Vagina (tissue), 2 donors: Measurements from ENCODE around the gene ADD1. TPM values are rescaled to one million over a fixed set of nuclear protein-coding genes. Genes with fewer than 3 reads are reported as not detected.

Experiments used
- DNase-seq, 2 donors: peaks; one replicate each; pipeline ENCODE4 v3.0.0-alpha.2; 2017; ENCODE audit errors: extremely low spot score in 2 of 2
- H3K27ac ChIP-seq: fragments of 200-600 bp; sonication (generic); one replicate; pipeline ENCODE4 v1.5.1; 2019
- H3K27me3 ChIP-seq: fragments of 200-600 bp; sonication (generic); one replicate; pipeline ENCODE4 v1.5.1; 2019
- H3K36me3 ChIP-seq, 2 donors: fragments of 200-600 bp; sonication (generic); one replicate each; pipeline ENCODE4 v1.5.1; 2017 to 2019
- H3K4me1 ChIP-seq: fragments of 200-600 bp; sonication (generic); one replicate; pipeline ENCODE4 v1.5.1; 2019
- H3K4me3 ChIP-seq, 2 donors: fragments of 200-600 bp; sonication (generic); 1 replicate in 1 of 2; 2 replicates in 1 of 2; pipeline ENCODE4 v1.5.1; 2016 to 2019
- H3K9me3 ChIP-seq: fragments of 200-600 bp; sonication (generic); one replicate; pipeline ENCODE4 v1.5.1; 2019
- CTCF ChIP-seq, 3 experiments: fragments of 450-650 bp in 2 of 3; fragments of 200-600 bp in 1 of 3; sonication (generic) in 1 of 3; IDR thresholded peaks; one replicate each; pipeline ENCODE4 v1.5.1; 2017 to 2019; ENCODE audit warnings: antibody characterized with exemption in 3 of 3, mild to moderate bottlenecking in 2 of 3, moderate library complexity in 2 of 3
- POLR2A ChIP-seq, 2 donors: fragments of 450-650 bp; IDR thresholded peaks; one replicate each; pipeline ENCODE4 v1.6.1; 2017; ENCODE audit warnings: antibody characterized with exemption in 2 of 2, mild to moderate bottlenecking in 2 of 2, moderate library complexity in 2 of 2
- POLR2AphosphoS5 ChIP-seq, 2 donors: sonication (generic); formaldehyde crosslinking; IDR thresholded peaks; one replicate each; pipeline ENCODE4 v1.9.0; 2017; ENCODE audit warnings: antibody characterized with exemption in 2 of 2, mild to moderate bottlenecking in 2 of 2, low read depth in 1 of 2; ENCODE audit not compliant: insufficient read depth in 1 of 2
- intact Hi-C: fragments of 100-400 bp; cut with DNase I; formaldehyde crosslinking; loops from one replicate; pipeline ENCODE4 v1.15.1; 2023
- total RNA-seq: library from RNA; depleted of rRNA; stranded (reverse); fragments of >200 nt; gene quantifications from one replicate; pipeline ENCODE4 v1.2.3, GENCODE V29; 2016

The ADD1 gene
- total RNA-seq, 1 donor from 2014 or later, result 228 TPM

- intact Hi-C loops, result no loop called here
- H3K27me3 ChIP-seq, result no peaks in the 10 kb centered on the region
- H3K36me3 ChIP-seq, result peaks cover 0 to 36% of the 10 kb centered on the region in 2 donors
- no peak for DNase-seq
- TF ChIP-seq POLR2A (IDR thresholded peaks at IDR 0.05) (no peak), CTCF (IDR thresholded peaks at IDR 0.05) (no peak)
- no peak overlapping the region for H3K4me3 ChIP-seq
- no peak overlapping the region for H3K27ac ChIP-seq
- no peaks in the 10 kb centered on the region for H3K9me3 ChIP-seq
- H3K4me1 ChIP-seq, result peaks cover 22% of the 10 kb centered on the region
Observed at GRCh38 chr4:2879026-2879425, 35.4 kb downstream of the ADD1 start.

- no peaks in the 10 kb centered on the region for H3K27me3 ChIP-seq
- H3K4me1 ChIP-seq, result peaks cover 8% of the 10 kb centered on the region
- no peak overlapping the region for H3K4me3 ChIP-seq
- peaks cover 0 to 51% of the 10 kb centered on the region in 2 donors for H3K36me3 ChIP-seq
- no peaks in the 10 kb centered on the region for H3K9me3 ChIP-seq
- H3K27ac ChIP-seq, result no peak overlapping the region
- intact Hi-C loops, result no loop called here
- TF ChIP-seq CTCF (IDR thresholded peaks at IDR 0.05) (no peak), POLR2AphosphoS5 (IDR thresholded peaks at IDR 0.05; ENCODE audit: insufficient read depth in 1 of 2, low read depth in 1 of 2) (no peak), POLR2A (IDR thresholded peaks at IDR 0.05) (no peak)
- DNase-seq, result no peak
Observed at GRCh38 chr4:2881431-2881830, 37.8 kb downstream of the ADD1 start.

GRCh38 chr4:2882341-2882740 is 38.7 kb downstream of the ADD1 start:
- DNase-seq, result no peak
- TF ChIP-seq POLR2AphosphoS5 (IDR thresholded peaks at IDR 0.05; ENCODE audit: insufficient read depth in 1 of 2, low read depth in 1 of 2) (no peak), POLR2A (IDR thresholded peaks at IDR 0.05) (no peak), CTCF (IDR thresholded peaks at IDR 0.05) (no peak)
- intact Hi-C loops, result no loop called here
- Histone ChIP-seq H3K4me1 (peaks cover 8% of the 10 kb centered on the region), H3K27ac (no peak overlapping the region), H3K27me3 (no peaks in the 10 kb centered on the region), H3K4me3 (no peak overlapping the region), H3K9me3 (no peaks in the 10 kb centered on the region), H3K36me3 (peaks cover 0 to 50% of the 10 kb centered on the region in 2 donors)

- intact Hi-C loops, result no loop called here
- H3K4me3 ChIP-seq, result no peak overlapping the region
- DNase-seq, result no peak
- H3K9me3 ChIP-seq, result no peaks in the 10 kb centered on the region
- peaks cover 3% of the 10 kb centered on the region for H3K4me1 ChIP-seq
- no peak for TF ChIP-seq POLR2AphosphoS5 (IDR thresholded peaks at IDR 0.05; ENCODE audit: insufficient read depth in 1 of 2, low read depth in 1 of 2)
- TF ChIP-seq CTCF (IDR thresholded peaks at IDR 0.05), result no peak
- no peak for TF ChIP-seq POLR2A (IDR thresholded peaks at IDR 0.05)
- no peaks in the 10 kb centered on the region for H3K27me3 ChIP-seq
- no peak overlapping the region for H3K27ac ChIP-seq
- peaks cover 0 to 39% of the 10 kb centered on the region in 2 donors for H3K36me3 ChIP-seq
Observed at GRCh38 chr4:2886161-2886560, 42.5 kb downstream of the ADD1 start.

GRCh38 chr4:2886622-2887021 is 43.0 kb downstream of the ADD1 start:
- intact Hi-C loops, result no loop called here
- Histone ChIP-seq H3K4me1 (peaks cover 7% of the 10 kb centered on the region), H3K4me3 (no peak overlapping the region), H3K27me3 (no peaks in the 10 kb centered on the region), H3K36me3 (peaks cover 0 to 39% of the 10 kb centered on the region in 2 donors), H3K27ac (no peak overlapping the region), H3K9me3 (no peaks in the 10 kb centered on the region)
- TF ChIP-seq CTCF (IDR thresholded peaks at IDR 0.05), result no peak
- no peak for TF ChIP-seq POLR2A (IDR thresholded peaks at IDR 0.05)
- TF ChIP-seq POLR2AphosphoS5 (IDR thresholded peaks at IDR 0.05; ENCODE audit: insufficient read depth in 1 of 2, low read depth in 1 of 2), result no peak
- no peak for DNase-seq
